ENCODE results near the gene SLC5A12. TPM values are rescaled to one million over a fixed set of nuclear protein-coding genes. Genes with fewer than 3 reads are reported as not detected.

SLC5A12 gene
- polyA plus RNA-seq, 2 of the 4 experiments (the other 2 are of a cell fraction), result not detected

DNA sequence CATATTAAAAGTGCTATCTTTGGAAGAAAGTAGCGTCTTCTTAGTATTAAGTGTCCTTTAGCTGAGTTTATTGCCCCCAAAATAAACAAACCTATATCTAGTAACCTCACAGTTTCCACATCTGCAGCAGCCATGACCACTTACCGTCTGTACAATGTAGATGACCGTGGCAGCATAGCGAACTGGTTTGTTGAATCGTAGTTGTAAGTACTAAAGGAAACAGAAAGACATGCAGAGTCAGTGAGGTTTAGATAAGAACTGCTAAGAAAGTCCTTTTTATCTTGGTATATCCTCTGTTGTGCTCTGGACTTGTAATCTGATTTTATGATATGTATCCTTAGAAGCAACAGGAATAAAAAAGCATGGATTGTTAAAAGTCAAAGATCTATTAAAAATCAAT lies 9.4 kb downstream of the SLC5A12 start:
- H3K4me2 ChIP-seq, result no peak overlapping the region
- no peak for FAIRE-seq
- 1% methylated on average over 5 of the region's 5 CpGs for WGBS (ENCODE audit: missing lambda C conversion rate)
- no peak for ATAC-seq
- POLR2A ChIA-PET, result no interaction called here
- no peak overlapping the region for H3K4me3 ChIP-seq
- TF ChIP-seq, protein P1, sequence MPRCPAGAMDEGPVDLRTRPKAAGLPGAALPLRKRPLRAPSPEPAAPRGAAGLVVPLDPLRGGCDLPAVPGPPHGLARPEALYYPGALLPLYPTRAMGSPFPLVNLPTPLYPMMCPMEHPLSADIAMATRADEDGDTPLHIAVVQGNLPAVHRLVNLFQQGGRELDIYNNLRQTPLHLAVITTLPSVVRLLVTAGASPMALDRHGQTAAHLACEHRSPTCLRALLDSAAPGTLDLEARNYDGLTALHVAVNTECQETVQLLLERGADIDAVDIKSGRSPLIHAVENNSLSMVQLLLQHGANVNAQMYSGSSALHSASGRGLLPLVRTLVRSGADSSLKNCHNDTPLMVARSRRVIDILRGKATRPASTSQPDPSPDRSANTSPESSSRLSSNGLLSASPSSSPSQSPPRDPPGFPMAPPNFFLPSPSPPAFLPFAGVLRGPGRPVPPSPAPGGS (IDR thresholded peaks at IDR 0.05), result no peak
- TF ChIP-seq HDAC2 (IDR thresholded peaks at IDR 0.05), result no peak
- TF ChIP-seq ZFP36 (IDR thresholded peaks at IDR 0.05; ENCODE audit: borderline replicate concordance, partially characterized antibody), result no peak
- TF ChIP-seq TFCP2L1 (CRISPR knock-in tag; IDR thresholded peaks at IDR 0.05), result no peak
- TF ChIP-seq, protein P2, sequence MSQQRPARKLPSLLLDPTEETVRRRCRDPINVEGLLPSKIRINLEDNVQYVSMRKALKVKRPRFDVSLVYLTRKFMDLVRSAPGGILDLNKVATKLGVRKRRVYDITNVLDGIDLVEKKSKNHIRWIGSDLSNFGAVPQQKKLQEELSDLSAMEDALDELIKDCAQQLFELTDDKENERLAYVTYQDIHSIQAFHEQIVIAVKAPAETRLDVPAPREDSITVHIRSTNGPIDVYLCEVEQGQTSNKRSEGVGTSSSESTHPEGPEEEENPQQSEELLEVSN (IDR thresholded peaks at IDR 0.05; ENCODE audit: borderline replicate concordance, low read depth), result no peak
- TF ChIP-seq, protein P3, sequence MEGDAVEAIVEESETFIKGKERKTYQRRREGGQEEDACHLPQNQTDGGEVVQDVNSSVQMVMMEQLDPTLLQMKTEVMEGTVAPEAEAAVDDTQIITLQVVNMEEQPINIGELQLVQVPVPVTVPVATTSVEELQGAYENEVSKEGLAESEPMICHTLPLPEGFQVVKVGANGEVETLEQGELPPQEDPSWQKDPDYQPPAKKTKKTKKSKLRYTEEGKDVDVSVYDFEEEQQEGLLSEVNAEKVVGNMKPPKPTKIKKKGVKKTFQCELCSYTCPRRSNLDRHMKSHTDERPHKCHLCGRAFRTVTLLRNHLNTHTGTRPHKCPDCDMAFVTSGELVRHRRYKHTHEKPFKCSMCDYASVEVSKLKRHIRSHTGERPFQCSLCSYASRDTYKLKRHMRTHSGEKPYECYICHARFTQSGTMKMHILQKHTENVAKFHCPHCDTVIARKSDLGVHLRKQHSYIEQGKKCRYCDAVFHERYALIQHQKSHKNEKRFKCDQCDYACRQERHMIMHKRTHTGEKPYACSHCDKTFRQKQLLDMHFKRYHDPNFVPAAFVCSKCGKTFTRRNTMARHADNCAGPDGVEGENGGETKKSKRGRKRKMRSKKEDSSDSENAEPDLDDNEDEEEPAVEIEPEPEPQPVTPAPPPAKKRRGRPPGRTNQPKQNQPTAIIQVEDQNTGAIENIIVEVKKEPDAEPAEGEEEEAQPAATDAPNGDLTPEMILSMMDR (IDR thresholded peaks at IDR 0.05), result no peak
- no peak for TF ChIP-seq MAFK (IDR thresholded peaks at IDR 0.05; ENCODE audit: partially characterized antibody)
- no peak for TF ChIP-seq RCOR1 (IDR thresholded peaks at IDR 0.05; ENCODE audit: low read depth, low read length)
- TF ChIP-seq FOSL2 (IDR thresholded peaks at IDR 0.05), result no peak
- no peak for TF ChIP-seq FOSL2 (CRISPR knock-in tag; IDR thresholded peaks at IDR 0.05)
- no peak for TF ChIP-seq RAD21 (conservative IDR thresholded peaks at IDR 0.05 in 1 of 2, IDR thresholded peaks at IDR 0.05 in 1 of 2)
- TF ChIP-seq GATA3 (IDR thresholded peaks at IDR 0.05; ENCODE audit: borderline replicate concordance), result no peak
- TF ChIP-seq EP300 (IDR thresholded peaks at IDR 0.05), result no peak
- TF ChIP-seq HOXB5 (CRISPR knock-in tag; IDR thresholded peaks at IDR 0.05), result no peak
- no peak for TF ChIP-seq SREBF2 (IDR thresholded peaks at IDR 0.05)
- TF ChIP-seq NFE2L2 (conservative IDR thresholded peaks at IDR 0.05; ENCODE audit: low read length), result no peak
- TF ChIP-seq JUNB (IDR thresholded peaks at IDR 0.05), result no peak
- no peak for TF ChIP-seq HEYL (CRISPR knock-in tag; IDR thresholded peaks at IDR 0.05)
- TF ChIP-seq POLR2A (IDR thresholded peaks at IDR 0.05; ENCODE audit: low read length), result no peak
- TF ChIP-seq RFX5 (IDR thresholded peaks at IDR 0.05), result no peak
- no peak for TF ChIP-seq KDM5A (IDR thresholded peaks at IDR 0.05)
- no peak for DNase-seq (ENCODE audit: low read depth in 1 of 2, low spot score in 1 of 2)
- CTCF ChIA-PET, result no interaction called here
- H3K9me3 ChIP-seq, result no peaks in the 10 kb centered on the region
- no peaks in the 10 kb centered on the region for H3K4me1 ChIP-seq
- no peak overlapping the region for H3K27ac ChIP-seq

DNA sequence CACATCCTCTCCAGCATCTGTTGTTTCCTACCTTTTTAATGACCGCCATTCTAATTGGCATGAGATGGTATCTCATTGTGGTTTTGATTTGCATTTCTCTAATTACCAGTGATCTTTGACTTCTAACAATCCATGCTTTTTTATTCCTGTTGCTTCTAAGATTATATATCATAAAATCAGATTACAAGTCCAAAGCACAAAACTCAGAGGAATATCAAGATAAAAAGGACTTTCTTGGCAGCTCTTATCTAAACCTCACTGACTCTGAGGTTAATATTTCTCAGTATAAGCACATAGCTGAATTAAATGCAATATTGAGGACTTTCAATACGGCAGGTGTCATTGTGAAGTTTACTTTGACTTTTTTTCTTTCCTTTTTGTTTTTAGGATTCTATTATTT lies 11.4 kb downstream of the SLC5A12 start:
- Histone ChIP-seq H3K9me3 (no peaks in the 10 kb centered on the region), H3K4me2 (no peak overlapping the region), H3K27ac (no peak overlapping the region), H3K4me3 (no peak overlapping the region), H3K4me1 (no peaks in the 10 kb centered on the region)
- TF ChIP-seq FOSL2 (IDR thresholded peaks at IDR 0.05) (no peak), FOSL2 (CRISPR knock-in tag; IDR thresholded peaks at IDR 0.05) (no peak), BHLHE40 (IDR thresholded peaks at IDR 0.05; ENCODE audit: low read depth, low read length) (no peak), HOXA7 (CRISPR knock-in tag; IDR thresholded peaks at IDR 0.05) (no peak), RNF2 (IDR thresholded peaks at IDR 0.05; ENCODE audit: borderline replicate concordance, low read depth) (no peak), RARB (CRISPR knock-in tag; IDR thresholded peaks at IDR 0.05) (no peak), EP300 (IDR thresholded peaks at IDR 0.05) (no peak), CHD2 (IDR thresholded peaks at IDR 0.05; ENCODE audit: low read length, partially characterized antibody) (no peak), POLR2A (IDR thresholded peaks at IDR 0.05; ENCODE audit: low read length) (no peak), CEBPB (IDR thresholded peaks at IDR 0.05) (no peak), NPAS2 (CRISPR knock-in tag; IDR thresholded peaks at IDR 0.05; ENCODE audit: borderline replicate concordance) (no peak)
- TF ChIP-seq, protein P3 (IDR thresholded peaks at IDR 0.05), result no peak
- TF ChIP-seq, protein P4, sequence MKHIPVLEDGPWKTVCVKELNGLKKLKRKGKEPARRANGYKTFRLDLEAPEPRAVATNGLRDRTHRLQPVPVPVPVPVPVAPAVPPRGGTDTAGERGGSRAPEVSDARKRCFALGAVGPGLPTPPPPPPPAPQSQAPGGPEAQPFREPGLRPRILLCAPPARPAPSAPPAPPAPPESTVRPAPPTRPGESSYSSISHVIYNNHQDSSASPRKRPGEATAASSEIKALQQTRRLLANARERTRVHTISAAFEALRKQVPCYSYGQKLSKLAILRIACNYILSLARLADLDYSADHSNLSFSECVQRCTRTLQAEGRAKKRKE (CRISPR knock-in tag; IDR thresholded peaks at IDR 0.05; ENCODE audit: low read depth), result no peak
- TF ChIP-seq, protein P2 (IDR thresholded peaks at IDR 0.05; ENCODE audit: borderline replicate concordance, low read depth), result no peak
- TF ChIP-seq, protein P5, sequence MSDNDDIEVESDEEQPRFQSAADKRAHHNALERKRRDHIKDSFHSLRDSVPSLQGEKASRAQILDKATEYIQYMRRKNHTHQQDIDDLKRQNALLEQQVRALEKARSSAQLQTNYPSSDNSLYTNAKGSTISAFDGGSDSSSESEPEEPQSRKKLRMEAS (IDR thresholded peaks at IDR 0.05), result no peak
- CTCF ChIA-PET, result no interaction called here
- FAIRE-seq (no peak), ATAC-seq (no peak), DNase-seq (ENCODE audit: low read depth in 1 of 2, low spot score in 1 of 2) (no peak)
- POLR2A ChIA-PET, result no interaction called here
- WGBS (ENCODE audit: missing lambda C conversion rate), result 28% methylated on average over 2 of the region's 2 CpGs
